Upper lobe of left lung (tissue), 6 donors: ENCODE results near the gene UBE2G1. TPM values are rescaled to one million over a fixed set of nuclear protein-coding genes. Genes with fewer than 3 reads are reported as not detected.
"Not testable (repeated sequence)": the region's sequence is repeated elsewhere in the genome, so short reads cannot be mapped to it uniquely, and the experiment has no call there.

Experiments
- ATAC-seq, 2 donors: fragments of 200-7000 bp; cut with Tn5 transposase; one replicate each; pipeline ENCODE4 v1.9.1; 2022; ENCODE audit warnings: mild to moderate bottlenecking in 2 of 2, moderate library complexity in 2 of 2; ENCODE audit not compliant: low FRiP score in 2 of 2
- DNase-seq, 2 donors: peaks; one replicate each; pipeline ENCODE4 v3.0.0-alpha.2; 2019 to 2020
- H3K27ac ChIP-seq, 4 donors: fragments of 200-600 bp; sonication (generic); one replicate each; pipeline ENCODE4 v1.5.1; 2016 to 2019
- H3K27me3 ChIP-seq, 4 donors: fragments of 200-600 bp; sonication (generic); one replicate each; pipeline ENCODE4 v1.5.1; 2017 to 2019
- H3K36me3 ChIP-seq, 4 donors: fragments of 200-600 bp; sonication (generic); one replicate each; pipeline ENCODE4 v1.5.1; 2016 to 2019
- H3K4me1 ChIP-seq, 4 donors: fragments of 200-600 bp; sonication (generic); one replicate each; pipeline ENCODE4 v1.5.1; 2018 to 2019
- H3K4me3 ChIP-seq, 4 donors: fragments of 200-600 bp; sonication (generic); one replicate each; pipeline ENCODE4 v1.5.1; 2017 to 2019; ENCODE audit warnings: mild to moderate bottlenecking in 2 of 4, moderate library complexity in 1 of 4
- H3K9me3 ChIP-seq, 4 donors: fragments of 200-600 bp; sonication (generic); one replicate each; pipeline ENCODE4 v1.5.1; 2018 to 2019
- EP300 ChIP-seq, 4 donors: sonication (generic); formaldehyde crosslinking; IDR thresholded peaks; one replicate each; pipeline ENCODE4 v1.5.1; 2017; ENCODE audit warnings: antibody characterized with exemption in 4 of 4, control low read depth in 2 of 4
- POLR2A ChIP-seq, 4 donors: fragments of 450-650 bp; IDR thresholded peaks; one replicate each; pipeline ENCODE4 v1.5.1; 2016 to 2017; ENCODE audit warnings: antibody characterized with exemption in 4 of 4, mild to moderate bottlenecking in 2 of 4
- POLR2AphosphoS5 ChIP-seq, 2 donors: sonication (generic); formaldehyde crosslinking; IDR thresholded peaks; one replicate each; pipeline ENCODE4 v1.5.1; 2017; ENCODE audit warnings: antibody characterized with exemption in 2 of 2
- WGBS, 2 donors: methylation state at CpG; one replicate each; pipeline ENCODE4 v1.1.5; 2017 to 2018; 5-methylcytosine and 5-hydroxymethylcytosine counted together
- total RNA-seq, 6 donors: library from RNA; depleted of rRNA in 4 of 6; stranded (reverse); fragments of >200 nt in 4 of 6; gene quantifications; one replicate each; pipeline versions ENCODE4 v1.1.0 to v1.2.1, GENCODE V29; 2016 to 2021
- TF ChIP-seq, protein P1 (sequence below), 6 experiments: fragments of 450-650 bp in 4 of 6; fragments of 200-600 bp in 2 of 6; sonication (generic) in 2 of 6; IDR thresholded peaks; one replicate each; pipeline ENCODE4 v1.5.1; 2016 to 2019; ENCODE audit warnings: antibody characterized with exemption in 6 of 6
- donor health status: DM: no; HTN: no; CAD: no; lungs with moderate emphysema.
- donor health status: DM: no; HTN: yes; CAD: no; lungs with severe emphysema.

The UBE2G1 gene
- total RNA-seq, 6 donors from 2014 or later = 24.5 to 45.8 (median 35.8) TPM

DNA sequence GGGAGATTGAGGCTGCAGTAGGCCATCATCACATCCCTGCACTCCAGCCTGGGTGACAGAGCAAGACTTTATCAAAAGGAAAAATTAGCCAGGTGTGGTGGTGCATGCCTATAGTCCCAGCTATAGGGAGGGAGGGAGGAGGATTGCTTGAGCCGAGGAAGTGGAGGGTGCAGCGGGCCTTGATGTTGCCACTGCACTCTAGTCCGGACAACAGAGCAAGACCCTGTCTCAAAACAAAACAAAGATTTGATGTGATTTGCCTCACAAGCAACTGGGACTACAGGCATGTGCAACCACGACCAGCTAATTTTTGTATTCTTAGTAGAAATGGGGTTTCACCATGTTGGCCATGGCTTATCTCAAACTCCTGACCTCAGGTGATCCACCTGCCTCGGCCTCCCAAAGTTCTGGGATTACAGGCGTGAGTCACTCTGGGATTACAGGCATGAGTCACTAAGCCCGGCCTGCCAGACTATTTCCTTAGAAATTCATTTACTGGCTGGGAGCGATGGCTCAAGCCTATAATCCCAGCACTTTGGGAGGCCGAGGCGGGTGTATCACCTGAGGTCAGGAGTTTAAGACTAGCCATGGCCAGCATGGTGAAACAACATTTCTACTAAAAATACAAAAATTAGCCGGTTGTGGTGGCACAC, 11.5 kb downstream of the UBE2G1 start:
- Histone ChIP-seq H3K36me3 (no peaks in the 10 kb centered on the region), H3K4me1 (peaks cover 0 to 32% (median 18%) of the 10 kb centered on the region in 4 donors), H3K9me3 (no peaks in the 10 kb centered on the region), H3K4me3 (no peak overlapping the region), H3K27ac (no peak overlapping the region), H3K27me3 (no peaks in the 10 kb centered on the region)
- no peak for TF ChIP-seq EP300 (IDR thresholded peaks at IDR 0.05)
- TF ChIP-seq, protein P1, sequence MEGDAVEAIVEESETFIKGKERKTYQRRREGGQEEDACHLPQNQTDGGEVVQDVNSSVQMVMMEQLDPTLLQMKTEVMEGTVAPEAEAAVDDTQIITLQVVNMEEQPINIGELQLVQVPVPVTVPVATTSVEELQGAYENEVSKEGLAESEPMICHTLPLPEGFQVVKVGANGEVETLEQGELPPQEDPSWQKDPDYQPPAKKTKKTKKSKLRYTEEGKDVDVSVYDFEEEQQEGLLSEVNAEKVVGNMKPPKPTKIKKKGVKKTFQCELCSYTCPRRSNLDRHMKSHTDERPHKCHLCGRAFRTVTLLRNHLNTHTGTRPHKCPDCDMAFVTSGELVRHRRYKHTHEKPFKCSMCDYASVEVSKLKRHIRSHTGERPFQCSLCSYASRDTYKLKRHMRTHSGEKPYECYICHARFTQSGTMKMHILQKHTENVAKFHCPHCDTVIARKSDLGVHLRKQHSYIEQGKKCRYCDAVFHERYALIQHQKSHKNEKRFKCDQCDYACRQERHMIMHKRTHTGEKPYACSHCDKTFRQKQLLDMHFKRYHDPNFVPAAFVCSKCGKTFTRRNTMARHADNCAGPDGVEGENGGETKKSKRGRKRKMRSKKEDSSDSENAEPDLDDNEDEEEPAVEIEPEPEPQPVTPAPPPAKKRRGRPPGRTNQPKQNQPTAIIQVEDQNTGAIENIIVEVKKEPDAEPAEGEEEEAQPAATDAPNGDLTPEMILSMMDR (IDR thresholded peaks at IDR 0.05) = no peak
- no peak for TF ChIP-seq POLR2A (IDR thresholded peaks at IDR 0.05)
- TF ChIP-seq POLR2AphosphoS5 (IDR thresholded peaks at IDR 0.05) = no peak
- DNase-seq (no peak), ATAC-seq (no peak)
- 83 to 96% methylated on average over 11 of the region's 11 CpGs for WGBS, 2 donors

DNA sequence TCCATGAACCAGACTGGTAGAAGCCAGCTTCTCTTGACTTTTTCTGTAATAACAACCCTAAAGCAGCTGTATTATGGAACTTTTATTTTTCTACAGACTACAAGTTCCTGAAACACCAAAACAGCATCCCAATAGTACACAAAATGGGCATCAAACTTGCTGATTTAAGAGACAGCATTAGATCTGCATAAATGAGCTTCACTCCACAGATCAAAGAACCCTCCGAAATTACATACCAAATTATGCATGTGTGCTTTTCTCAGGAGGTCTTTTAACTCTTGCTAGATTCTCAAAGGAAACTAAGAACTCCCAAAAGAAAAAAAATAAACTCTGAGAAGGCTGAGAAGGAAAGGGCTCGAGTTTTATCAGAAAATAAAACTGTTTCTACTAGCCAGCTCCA, 12.3 kb downstream of the UBE2G1 start:
- no peak for DNase-seq
- no peak for TF ChIP-seq POLR2A (IDR thresholded peaks at IDR 0.05)
- no peak for TF ChIP-seq POLR2AphosphoS5 (IDR thresholded peaks at IDR 0.05)
- TF ChIP-seq, protein P1 (IDR thresholded peaks at IDR 0.05) = no peak
- TF ChIP-seq EP300 (IDR thresholded peaks at IDR 0.05) = no peak
- peaks cover 0 to 25% (median 13%) of the 10 kb centered on the region in 4 donors for H3K4me1 ChIP-seq
- no peaks in the 10 kb centered on the region for H3K9me3 ChIP-seq
- no peaks in the 10 kb centered on the region for H3K27me3 ChIP-seq
- H3K27ac ChIP-seq = no peak overlapping the region
- WGBS, 2 donors = 64 to 80% methylated on average over 2 of the region's 2 CpGs
- no peaks in the 10 kb centered on the region for H3K36me3 ChIP-seq
- no peak overlapping the region for H3K4me3 ChIP-seq
- no peak for ATAC-seq

DNA sequence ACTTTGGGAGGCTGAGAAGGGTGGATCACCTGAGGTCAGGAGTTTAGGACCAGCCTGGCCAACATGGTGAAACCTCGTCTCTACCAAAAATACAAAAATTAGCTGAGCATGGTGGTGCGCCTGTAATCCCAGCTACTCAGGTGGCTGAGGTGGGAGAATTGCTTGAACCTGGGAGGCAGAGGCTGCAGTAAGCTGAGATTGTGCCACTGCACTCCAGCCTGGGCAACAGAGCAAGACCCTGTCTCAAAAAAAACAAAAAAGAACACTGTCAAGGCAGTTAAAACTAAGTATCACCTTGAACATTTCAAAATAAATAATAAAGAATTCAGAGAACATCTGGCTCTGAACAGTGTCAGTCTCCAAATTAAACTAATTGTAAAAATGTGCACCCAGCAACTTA, 16.3 kb downstream of the UBE2G1 start:
- H3K4me3 ChIP-seq, H3K27ac ChIP-seq, H3K36me3 ChIP-seq, H3K9me3 ChIP-seq, ATAC-seq, H3K27me3 ChIP-seq, DNase-seq: not testable (repeated sequence)
- 91 to 92% methylated on average over 2 of the region's 2 CpGs for WGBS, 2 donors
- H3K4me1 ChIP-seq = peaks cover 0 to 24% (median 11%) of the 10 kb centered on the region in 4 donors

DNA sequence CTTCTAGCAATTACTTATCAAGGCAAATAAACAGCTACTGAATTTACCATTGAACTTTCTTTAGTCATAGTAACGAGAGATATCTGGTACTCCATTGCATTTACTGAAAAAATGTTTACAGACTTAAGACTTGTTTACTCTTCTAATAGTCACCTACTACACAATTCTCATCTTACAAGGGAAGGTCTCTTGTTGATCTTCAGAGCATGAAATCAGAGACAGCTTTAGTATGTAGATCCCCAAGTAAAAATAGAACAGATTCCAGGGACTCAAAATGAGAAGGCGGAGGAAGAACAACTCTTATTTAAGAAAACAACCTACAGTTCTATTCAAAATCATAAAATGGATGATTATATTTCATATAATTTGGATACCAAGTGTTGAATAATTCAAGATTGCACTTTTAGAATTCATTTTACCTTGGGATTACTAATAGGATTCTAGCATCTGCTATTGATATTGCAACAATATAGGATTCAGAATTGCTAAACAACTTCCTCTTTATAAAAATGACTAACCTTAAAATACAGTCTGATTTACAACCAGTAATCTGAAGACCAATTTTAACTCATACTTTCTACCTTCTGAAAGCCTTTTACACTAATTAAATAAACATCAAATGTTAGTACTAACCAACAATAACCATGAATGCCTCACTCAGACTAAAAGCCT, 20.8 kb downstream of the UBE2G1 start:
- no peaks in the 10 kb centered on the region for H3K9me3 ChIP-seq
- H3K4me1 ChIP-seq = peaks cover 0 to 26% (median 15%) of the 10 kb centered on the region in 4 donors
- H3K27ac ChIP-seq = no peak overlapping the region
- WGBS, 2 donors = 82 to 86% methylated on average over 2 of the region's 2 CpGs
- ATAC-seq = no peak
- H3K4me3 ChIP-seq = no peak overlapping the region
- H3K36me3 ChIP-seq = no peaks in the 10 kb centered on the region
- TF ChIP-seq POLR2AphosphoS5 (IDR thresholded peaks at IDR 0.05) = no peak
- TF ChIP-seq EP300 (IDR thresholded peaks at IDR 0.05) = no peak
- TF ChIP-seq, protein P1 (IDR thresholded peaks at IDR 0.05) = no peak
- TF ChIP-seq POLR2A (IDR thresholded peaks at IDR 0.05) = no peak
- H3K27me3 ChIP-seq = no peaks in the 10 kb centered on the region
- no peak for DNase-seq

DNA sequence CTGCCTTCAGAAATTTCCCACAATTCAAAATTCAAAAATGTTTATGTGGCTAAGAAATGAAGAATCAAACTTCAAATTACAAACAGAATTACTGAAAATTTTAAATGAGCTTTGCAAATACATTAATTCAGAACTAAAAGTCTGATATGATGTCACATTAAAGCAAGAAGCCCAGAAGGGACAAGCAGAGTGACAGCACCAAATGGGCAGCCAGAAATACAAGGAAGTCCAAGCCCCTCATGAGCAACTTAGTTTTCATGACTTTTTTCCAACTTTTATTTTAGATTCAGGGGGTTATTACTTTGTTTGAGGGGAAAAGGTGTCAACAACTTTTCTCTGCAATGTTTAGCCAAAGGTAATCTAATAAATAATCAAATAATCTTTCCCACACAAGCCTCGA, 21.5 kb downstream of the UBE2G1 start:
- Histone ChIP-seq H3K36me3 (no peaks in the 10 kb centered on the region), H3K4me1 (peaks cover 0 to 26% (median 15%) of the 10 kb centered on the region in 4 donors), H3K4me3 (no peak overlapping the region), H3K27ac (no peak overlapping the region), H3K9me3 (no peaks in the 10 kb centered on the region), H3K27me3 (no peaks in the 10 kb centered on the region)
- no peak for DNase-seq
- WGBS, 2 donors = 65 to 79% methylated on average over 1 of the region's 1 CpG
- TF ChIP-seq POLR2AphosphoS5 (IDR thresholded peaks at IDR 0.05) (no peak), POLR2A (IDR thresholded peaks at IDR 0.05) (no peak), EP300 (IDR thresholded peaks at IDR 0.05) (no peak)
- TF ChIP-seq, protein P1 (IDR thresholded peaks at IDR 0.05) = no peak
- ATAC-seq = no peak
